VCaP (cell line): ENCODE results near the gene SLC10A6.
A peak's percentile ranks its signal among the peaks of the same experiment; 100 is the strongest.
"Not testable (repeated sequence)": the region's sequence is repeated elsewhere in the genome, so short reads cannot be mapped to it uniquely, and the experiment has no call there.

Experiments used
- H3K27ac ChIP-seq: fragments of 450-650 bp; 2 replicates; pipeline ENCODE4 v1.5.1; 2017
- CTCF ChIP-seq: fragments of 450-650 bp; conservative IDR thresholded peaks from 2 replicates; pipeline ENCODE4 v1.5.1; 2017; ENCODE audit warnings: mild to moderate bottlenecking, moderate library complexity

SLC10A6 gene

GRCh38 chr4:86891762-86892635, 42.8 kb upstream of the SLC10A6 start, which contains the start of gene C4orf36:
Gene C4orf36 (minus strand): TSS chr4:86892422. CDS start chr4:86891520, 902 bp downstream.
- H3K27ac ChIP-seq, result peak within 1 kb of the TSS; percentile 96
- peak; percentile 38 for TF ChIP-seq CTCF

GRCh38 chr4:86890790-86891189, 41.6 kb upstream of the SLC10A6 start:
- peak overlapping the region; percentile 96 for H3K27ac ChIP-seq
- TF ChIP-seq CTCF, result no peak

- no peak for TF ChIP-seq CTCF
Observed at GRCh38 chr4:86879641-86880040, 30.5 kb upstream of the SLC10A6 start.

GRCh38 chr4:86878640-86879039, 29.5 kb upstream of the SLC10A6 start:
- no peak overlapping the region for H3K27ac ChIP-seq
- no peak for TF ChIP-seq CTCF

More at GRCh38 chr4:86879641-86880040, 30.5 kb upstream of the SLC10A6 start:
- H3K27ac ChIP-seq, result no peak overlapping the region

GRCh38 chr4:86876894-86877685, 27.9 kb upstream of the SLC10A6 start:
- no peak for TF ChIP-seq CTCF
- no peak overlapping the region for H3K27ac ChIP-seq

GRCh38 chr4:86875436-86875835, 26.3 kb upstream of the SLC10A6 start:
- not testable (repeated sequence) for H3K27ac ChIP-seq

- H3K27ac ChIP-seq, result no peak overlapping the region
- no peak for TF ChIP-seq CTCF
Observed at GRCh38 chr4:86872135-86872534, 23.0 kb upstream of the SLC10A6 start.
